Measurements from ENCODE around the gene RTL9. TPM values are rescaled to one million over a fixed set of nuclear protein-coding genes. Genes with fewer than 3 reads are reported as not detected.

Gene RTL9
- total RNA-seq, 4 donors from 2014 or later: not detected

DNA sequence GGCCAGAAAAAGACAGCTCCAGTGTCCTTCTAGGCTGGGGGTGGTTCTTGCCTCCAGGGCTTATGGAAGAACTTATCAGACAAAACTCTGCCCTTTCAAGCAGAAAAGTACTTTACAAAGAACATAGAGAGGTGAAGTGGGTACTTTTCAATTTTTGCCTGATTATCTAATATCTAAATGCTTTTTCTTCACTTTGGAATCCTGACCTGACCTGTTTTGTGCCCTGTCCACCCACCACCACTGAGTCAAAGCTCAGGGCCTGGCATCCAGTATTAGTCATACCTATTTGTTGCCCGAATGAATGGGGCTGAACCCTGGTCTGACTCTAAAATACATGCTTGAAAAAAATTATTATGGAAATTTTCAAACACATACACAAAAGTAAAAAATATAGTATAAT is 37.2 kb downstream of the RTL9 start:
- H3K4me1 ChIP-seq: peaks cover 0 to 42% (median 4%) of the 10 kb centered on the region in 3 donors
- peak overlapping the region in 2 of 4 donors; percentile 33 to 64 for H3K27ac ChIP-seq
- peaks cover 0 to 3% (median 0%) of the 10 kb centered on the region in 4 donors for H3K27me3 ChIP-seq
- H3K9me3 ChIP-seq: no peaks in the 10 kb centered on the region
- DNase-seq: no peak
- intact Hi-C loops (cut with DNase I): no loop called here
- no peak overlapping the region for H3K4me3 ChIP-seq
- TF ChIP-seq, protein P1, sequence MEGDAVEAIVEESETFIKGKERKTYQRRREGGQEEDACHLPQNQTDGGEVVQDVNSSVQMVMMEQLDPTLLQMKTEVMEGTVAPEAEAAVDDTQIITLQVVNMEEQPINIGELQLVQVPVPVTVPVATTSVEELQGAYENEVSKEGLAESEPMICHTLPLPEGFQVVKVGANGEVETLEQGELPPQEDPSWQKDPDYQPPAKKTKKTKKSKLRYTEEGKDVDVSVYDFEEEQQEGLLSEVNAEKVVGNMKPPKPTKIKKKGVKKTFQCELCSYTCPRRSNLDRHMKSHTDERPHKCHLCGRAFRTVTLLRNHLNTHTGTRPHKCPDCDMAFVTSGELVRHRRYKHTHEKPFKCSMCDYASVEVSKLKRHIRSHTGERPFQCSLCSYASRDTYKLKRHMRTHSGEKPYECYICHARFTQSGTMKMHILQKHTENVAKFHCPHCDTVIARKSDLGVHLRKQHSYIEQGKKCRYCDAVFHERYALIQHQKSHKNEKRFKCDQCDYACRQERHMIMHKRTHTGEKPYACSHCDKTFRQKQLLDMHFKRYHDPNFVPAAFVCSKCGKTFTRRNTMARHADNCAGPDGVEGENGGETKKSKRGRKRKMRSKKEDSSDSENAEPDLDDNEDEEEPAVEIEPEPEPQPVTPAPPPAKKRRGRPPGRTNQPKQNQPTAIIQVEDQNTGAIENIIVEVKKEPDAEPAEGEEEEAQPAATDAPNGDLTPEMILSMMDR (IDR thresholded peaks at IDR 0.05): no peak
- no peak for TF ChIP-seq POLR2A (IDR thresholded peaks at IDR 0.05)
- WGBS, 2 donors: 0 to 64% methylated on average over 1 of the region's 1 CpG
- no peaks in the 10 kb centered on the region for H3K36me3 ChIP-seq

DNA sequence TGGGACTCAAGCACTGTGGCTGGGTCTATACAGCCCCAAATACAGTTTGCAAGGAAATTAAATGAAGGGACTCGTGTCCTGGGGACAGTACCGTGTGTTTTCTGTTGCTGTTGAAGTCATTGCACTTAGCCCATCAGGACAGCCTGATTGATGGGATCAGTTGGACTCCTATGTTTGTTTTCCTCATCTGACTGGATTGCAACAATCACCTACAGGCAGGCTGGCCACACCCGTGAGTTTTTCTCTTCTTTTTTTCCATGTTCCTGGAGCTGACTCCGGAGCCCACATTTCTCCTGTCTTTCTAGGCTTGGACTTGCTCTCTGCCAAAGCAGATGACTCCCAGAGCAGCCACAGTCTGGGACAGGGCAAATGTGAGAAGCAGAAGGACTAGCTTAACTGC is 38.1 kb downstream of the RTL9 start:
- H3K27me3 ChIP-seq: peaks cover 0 to 3% (median 0%) of the 10 kb centered on the region in 4 donors

DNA sequence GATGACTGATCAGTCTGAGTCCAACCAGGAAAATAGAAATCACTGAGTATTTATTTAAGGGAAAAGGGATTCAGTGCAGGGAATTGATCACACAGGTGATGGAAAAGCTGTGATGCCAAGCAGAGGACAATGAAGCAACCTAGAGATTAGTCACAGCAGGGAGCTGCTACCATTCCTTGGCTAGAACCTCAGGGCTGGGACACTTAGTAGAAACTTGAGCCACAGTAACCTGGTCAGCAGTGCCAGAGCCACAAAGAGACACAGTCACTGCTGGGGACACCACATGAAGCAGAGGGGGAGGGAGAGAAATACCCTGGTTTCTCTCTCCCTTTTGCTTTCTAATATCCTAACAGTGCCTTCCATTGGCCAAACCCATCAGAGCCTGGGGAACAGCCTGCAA is 38.7 kb downstream of the RTL9 start:
- intact Hi-C loops (cut with DNase I): no loop called here
- Histone ChIP-seq H3K27me3 (peaks cover 0 to 3% (median 0%) of the 10 kb centered on the region in 4 donors), H3K4me3 (no peak overlapping the region), H3K36me3 (no peaks in the 10 kb centered on the region), H3K27ac (peak overlapping the region in 2 of 4 donors; percentile 30 to 64), H3K9me3 (no peaks in the 10 kb centered on the region), H3K4me1 (peaks cover 0 to 47% (median 4%) of the 10 kb centered on the region in 3 donors)
- TF ChIP-seq, protein P1 (IDR thresholded peaks at IDR 0.05): no peak
- TF ChIP-seq POLR2A (IDR thresholded peaks at IDR 0.05): no peak
- DNase-seq: no peak

More for the DNA sequence above, 38.1 kb downstream of the RTL9 start:
- Histone ChIP-seq H3K9me3 (no peaks in the 10 kb centered on the region), H3K4me1 (peaks cover 0 to 42% (median 4%) of the 10 kb centered on the region in 3 donors), H3K4me3 (no peak overlapping the region), H3K27ac (peak overlapping the region in 2 of 4 donors; percentile 30 to 64), H3K36me3 (no peaks in the 10 kb centered on the region)
- intact Hi-C loops (cut with DNase I): no loop called here
- TF ChIP-seq, protein P1 (IDR thresholded peaks at IDR 0.05): no peak
- TF ChIP-seq POLR2A (IDR thresholded peaks at IDR 0.05): no peak
- no peak for DNase-seq
- WGBS, 2 donors: 33 to 42% methylated on average over 2 to 4 of the region's 4 CpGs

DNA sequence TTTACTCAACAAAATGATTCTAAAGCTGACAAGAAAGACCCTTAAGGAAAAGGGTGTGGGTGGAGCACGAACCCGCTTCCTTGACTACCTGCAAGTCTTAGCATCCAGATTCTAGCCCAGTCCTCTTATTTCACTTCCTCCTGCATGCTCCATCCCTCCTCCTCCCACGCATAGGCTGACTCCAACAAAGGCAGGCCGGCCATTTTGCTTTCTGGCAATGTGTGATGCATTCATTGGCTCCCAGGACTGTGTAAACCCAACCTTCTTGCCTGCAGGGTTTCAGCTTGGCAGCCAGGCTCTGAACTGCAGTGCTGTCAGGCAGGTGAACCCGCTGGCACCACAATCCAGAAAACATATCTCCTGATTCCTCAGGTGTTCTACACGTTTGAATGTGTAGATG is 39.3 kb downstream of the RTL9 start:
- no peak overlapping the region for H3K4me3 ChIP-seq
- peaks cover 0 to 53% (median 4%) of the 10 kb centered on the region in 3 donors for H3K4me1 ChIP-seq
- intact Hi-C loops (cut with DNase I): no loop called here
- no peaks in the 10 kb centered on the region for H3K27me3 ChIP-seq
- TF ChIP-seq, protein P1 (IDR thresholded peaks at IDR 0.05): no peak
- no peak for TF ChIP-seq POLR2A (IDR thresholded peaks at IDR 0.05)
- H3K36me3 ChIP-seq: no peaks in the 10 kb centered on the region
- H3K9me3 ChIP-seq: no peaks in the 10 kb centered on the region
- WGBS, 2 donors: 23 to 43% methylated on average over 5 to 6 of the region's 6 CpGs
- peak overlapping the region in 2 of 4 donors; percentile 30 to 64 for H3K27ac ChIP-seq
- no peak for DNase-seq

DNA sequence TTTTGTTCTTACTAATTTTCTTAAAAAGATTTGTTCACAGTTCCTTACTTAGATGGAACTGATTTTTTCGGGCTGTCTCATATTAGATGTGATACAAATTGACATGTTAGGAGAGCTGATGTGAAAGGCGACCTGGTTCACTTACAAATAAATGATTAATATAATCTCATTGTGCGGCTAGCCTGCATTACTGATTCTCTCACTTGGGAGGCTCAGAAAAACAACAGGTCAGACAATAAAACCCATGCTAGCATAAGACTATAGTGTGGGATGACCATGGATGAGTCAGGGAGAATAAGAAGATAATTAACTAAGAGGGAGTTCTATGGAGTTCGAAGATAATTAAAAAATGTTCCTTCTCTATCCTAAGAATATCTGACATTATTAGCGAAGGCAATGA is 40.8 kb downstream of the RTL9 start:
- TF ChIP-seq, protein P1 (IDR thresholded peaks at IDR 0.05): no peak
- TF ChIP-seq POLR2A (IDR thresholded peaks at IDR 0.05): no peak
- H3K27me3 ChIP-seq: no peaks in the 10 kb centered on the region
- H3K4me1 ChIP-seq: peaks cover 0 to 64% (median 4%) of the 10 kb centered on the region in 3 donors
- WGBS, 2 donors: 70 to 87% methylated on average over 3 to 5 of the region's 5 CpGs
- no peak overlapping the region for H3K4me3 ChIP-seq
- no peak for DNase-seq
- no peak overlapping the region for H3K27ac ChIP-seq
- intact Hi-C loops (cut with DNase I): no loop called here
- H3K36me3 ChIP-seq: no peaks in the 10 kb centered on the region
- no peaks in the 10 kb centered on the region for H3K9me3 ChIP-seq
